Activated CD4-positive, alpha-beta memory T cell treated with anti-CD3 and anti-CD28 coated beads for 36 hours (primary cell): ENCODE results near the gene PCDH15. TPM values are rescaled to one million over a fixed set of nuclear protein-coding genes. Genes with fewer than 3 reads are reported as not detected.

Experiments
- CTCF ChIA-PET: fragments of 350-600 bp; sonication (Branson Sonifier 250); formaldehyde crosslinking; loops from one replicate; lab custom pipeline; 2021; ENCODE audit warnings: antibody characterized with exemption, inconsistent platforms; lab: Charles Lee
- POLR2A ChIA-PET: fragments of 350-600 bp; sonication (Branson Sonifier 250); formaldehyde crosslinking; loops from one replicate; lab custom pipeline; 2021; ENCODE audit warnings: antibody characterized with exemption; lab: Charles Lee
- DNase-seq: peaks from one replicate; pipeline ENCODE4 v3.0.0-alpha.2; 2020
- H3K27ac Mint-ChIP-seq: one replicate; pipeline ENCODE4 v1.8.0; 2021; ENCODE audit warnings: mixed read lengths
- H3K27me3 Mint-ChIP-seq: one replicate; pipeline ENCODE4 v1.8.0; 2021; ENCODE audit warnings: mixed read lengths
- H3K36me3 Mint-ChIP-seq: one replicate; pipeline ENCODE4 v1.8.0; 2021; ENCODE audit warnings: mixed read lengths
- H3K4me1 Mint-ChIP-seq: one replicate; pipeline ENCODE4 v1.8.0; 2021; ENCODE audit warnings: low read depth, mixed read lengths
- H3K4me3 Mint-ChIP-seq: one replicate; pipeline ENCODE4 v1.8.0; 2021; ENCODE audit warnings: mild to moderate bottlenecking, mixed read lengths
- H3K9me3 Mint-ChIP-seq: one replicate; pipeline ENCODE4 v1.8.0; 2021; ENCODE audit warnings: mixed read lengths
- intact Hi-C: fragments of 100-400 bp; cut with micrococcal nuclease; formaldehyde crosslinking; loops from one replicate; pipeline ENCODE4 v1.15.1; 2023
- total RNA-seq, 2 experiments: library from RNA; stranded (reverse); gene quantifications; one replicate each; pipeline ENCODE4 v1.2.3, GENCODE V29; 2021

Gene PCDH15
- total RNA-seq, 2 experiments from 2014 or later = not detected

DNA sequence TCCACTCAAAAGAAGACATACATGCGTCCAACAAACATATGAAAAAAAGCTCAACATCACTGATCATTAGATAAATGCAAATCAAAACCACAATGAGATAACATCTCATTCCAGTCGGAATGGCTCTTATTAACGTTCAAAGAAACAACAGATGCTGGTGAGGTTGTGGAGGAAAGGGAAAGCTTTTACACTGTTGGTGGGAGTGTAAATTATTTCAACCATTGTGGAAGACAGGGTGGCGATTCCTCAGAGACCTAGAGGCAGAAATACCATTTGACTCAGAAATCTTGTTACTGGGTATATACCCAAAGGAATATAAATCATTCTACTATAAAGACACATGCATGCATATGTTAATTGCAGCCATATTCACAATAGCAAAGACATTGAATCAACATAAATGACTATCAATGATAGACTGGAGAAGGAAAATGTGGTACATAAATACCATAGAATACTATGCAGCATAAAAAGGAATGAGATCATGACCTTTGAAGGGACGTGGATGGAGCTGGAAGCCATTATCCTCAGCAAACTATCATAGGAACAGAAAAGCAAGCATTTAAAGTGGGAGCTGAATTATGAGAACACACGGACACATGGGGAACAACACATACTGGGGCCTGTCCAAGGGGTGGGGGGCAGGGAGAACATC lies 28.4 kb downstream of the PCDH15 start:
- no peak for DNase-seq
- H3K4me3 Mint-ChIP-seq = no peak overlapping the region
- intact Hi-C loops = no loop called here
- H3K36me3 Mint-ChIP-seq = no peaks in the 10 kb centered on the region
- H3K4me1 Mint-ChIP-seq = no peaks in the 10 kb centered on the region
- ChIA-PET CTCF (no interaction called here), POLR2A (no interaction called here)
- peaks cover 21% of the 10 kb centered on the region for H3K9me3 Mint-ChIP-seq
- no peaks in the 10 kb centered on the region for H3K27me3 Mint-ChIP-seq
- no peak overlapping the region for H3K27ac Mint-ChIP-seq

DNA sequence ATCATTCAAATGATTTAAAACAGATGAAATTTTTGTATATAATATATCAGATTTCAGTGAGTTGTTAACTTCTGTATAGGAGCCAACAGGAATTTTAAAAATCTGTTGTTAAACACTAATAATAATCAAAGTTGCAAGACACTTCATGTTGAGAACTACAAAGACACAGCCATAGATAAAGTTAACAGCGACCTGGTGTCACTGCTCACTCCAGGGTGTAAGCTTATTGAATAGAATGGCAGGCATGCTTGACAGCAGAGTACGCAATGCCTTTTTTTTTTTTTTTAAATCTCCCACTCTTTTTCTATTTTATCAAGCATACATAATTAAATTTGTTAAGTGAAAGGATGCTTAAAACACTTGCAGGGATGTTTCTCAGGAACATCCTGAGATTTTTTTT lies 32.0 kb downstream of the PCDH15 start:
- Mint-ChIP-seq H3K27me3 (no peaks in the 10 kb centered on the region), H3K9me3 (peaks cover 21% of the 10 kb centered on the region)

DNA sequence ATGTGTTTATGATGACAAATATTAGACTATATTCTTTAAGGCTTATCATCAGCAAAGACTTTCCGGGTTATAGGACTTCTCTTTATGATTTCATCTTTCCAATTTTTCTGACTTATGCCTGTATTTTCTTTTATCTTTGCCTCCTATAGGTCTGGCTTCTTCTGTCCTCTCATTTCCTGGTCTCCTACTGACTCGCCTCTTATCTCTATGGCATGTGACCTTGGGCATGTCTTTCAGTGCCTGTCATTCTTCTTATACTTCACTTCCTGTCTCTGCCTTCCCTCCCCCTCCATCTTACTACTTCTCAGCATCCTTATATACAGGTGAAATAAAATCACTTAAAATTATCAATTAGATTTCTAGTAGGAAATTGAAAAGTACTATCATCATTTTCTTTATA lies 42.2 kb downstream of the PCDH15 start:
- H3K9me3 Mint-ChIP-seq = peaks cover 16% of the 10 kb centered on the region
- intact Hi-C loops = no loop called here
- H3K4me3 Mint-ChIP-seq = no peak overlapping the region
- ChIA-PET CTCF (no interaction called here), POLR2A (no interaction called here)
- no peaks in the 10 kb centered on the region for H3K4me1 Mint-ChIP-seq
- H3K27me3 Mint-ChIP-seq = no peaks in the 10 kb centered on the region
- no peak overlapping the region for H3K27ac Mint-ChIP-seq
- H3K36me3 Mint-ChIP-seq = no peaks in the 10 kb centered on the region
- DNase-seq = no peak

More for the DNA sequence above, 32.0 kb downstream of the PCDH15 start:
- Mint-ChIP-seq H3K27ac (no peak overlapping the region), H3K4me1 (no peaks in the 10 kb centered on the region), H3K36me3 (no peaks in the 10 kb centered on the region), H3K4me3 (no peak overlapping the region)
- CTCF ChIA-PET = no interaction called here
- no peak for DNase-seq
- POLR2A ChIA-PET = no interaction called here
- intact Hi-C loops = no loop called here

DNA sequence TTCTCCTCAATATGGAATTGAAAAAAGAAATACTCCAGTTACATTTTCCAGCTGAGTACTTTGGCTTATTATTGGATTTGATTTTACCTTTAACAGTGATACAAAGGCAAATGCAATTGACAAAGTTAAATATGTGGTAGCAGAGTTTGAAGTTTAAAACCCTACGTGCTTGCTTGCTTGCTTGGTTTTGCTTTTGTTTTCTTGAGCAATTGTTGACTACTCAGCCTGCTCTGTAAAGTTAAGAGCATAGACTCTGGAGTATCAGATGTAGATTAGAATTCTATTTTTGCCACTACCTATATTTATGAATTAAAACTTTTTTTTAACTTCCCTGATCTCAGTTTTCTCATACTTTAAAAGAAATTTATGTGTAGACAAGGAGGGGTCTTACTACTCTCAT lies 51.4 kb downstream of the PCDH15 start:
- H3K4me3 Mint-ChIP-seq = no peak overlapping the region
- DNase-seq = no peak
- no peaks in the 10 kb centered on the region for H3K4me1 Mint-ChIP-seq
- CTCF ChIA-PET = no interaction called here
- POLR2A ChIA-PET = no interaction called here
- no peak overlapping the region for H3K27ac Mint-ChIP-seq
- H3K9me3 Mint-ChIP-seq = peaks cover 10% of the 10 kb centered on the region
- no peaks in the 10 kb centered on the region for H3K27me3 Mint-ChIP-seq
- H3K36me3 Mint-ChIP-seq = no peaks in the 10 kb centered on the region
- intact Hi-C loops = no loop called here

DNA sequence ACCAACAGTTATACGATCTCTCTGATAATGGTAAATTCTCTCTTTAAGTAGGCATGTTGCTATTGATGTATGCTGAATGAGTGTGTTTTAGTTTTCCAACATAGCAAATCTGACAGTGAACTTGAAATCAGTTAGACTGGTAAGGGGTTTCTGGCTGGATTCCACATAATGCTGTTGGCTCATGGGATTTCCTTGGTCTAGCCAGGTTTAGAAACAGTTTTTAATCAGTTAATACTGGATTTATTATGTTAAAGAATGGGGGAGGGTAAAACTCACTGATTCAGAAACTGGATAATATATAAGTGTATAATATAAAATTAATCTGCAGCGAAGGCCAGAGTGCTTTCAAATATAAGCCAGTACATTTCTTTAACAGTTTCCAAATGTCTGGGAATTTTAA lies 55.6 kb downstream of the PCDH15 start:
- POLR2A ChIA-PET = no interaction called here
- CTCF ChIA-PET = no interaction called here
- intact Hi-C loops = no loop called here

DNA sequence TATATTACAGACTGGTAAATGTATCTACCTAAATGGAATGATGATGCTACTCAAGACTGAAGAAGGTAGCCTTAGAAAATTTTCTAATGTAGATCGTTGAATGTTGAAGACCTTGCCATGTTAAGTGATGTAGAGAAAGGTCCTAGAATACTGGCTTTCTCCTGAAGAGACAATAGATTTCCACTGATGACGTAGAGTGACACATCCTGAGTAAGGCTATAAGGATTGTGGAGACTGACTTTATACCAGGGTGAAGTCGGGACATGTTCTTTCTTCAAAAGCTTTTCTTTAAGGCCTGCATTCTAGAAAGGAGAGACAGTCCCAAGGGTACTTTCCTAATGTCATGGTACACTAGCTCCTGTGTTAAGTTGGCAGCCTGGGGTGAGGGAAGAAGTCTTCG lies 58.6 kb downstream of the PCDH15 start:
- Mint-ChIP-seq H3K27ac (no peak overlapping the region), H3K4me3 (no peak overlapping the region), H3K4me1 (no peaks in the 10 kb centered on the region), H3K36me3 (no peaks in the 10 kb centered on the region), H3K27me3 (no peaks in the 10 kb centered on the region), H3K9me3 (peaks cover 30% of the 10 kb centered on the region)
- CTCF ChIA-PET = no interaction called here
- POLR2A ChIA-PET = no interaction called here
- no peak for DNase-seq
- intact Hi-C loops = no loop called here

More for the DNA sequence above, 55.6 kb downstream of the PCDH15 start:
- H3K27ac Mint-ChIP-seq = no peak overlapping the region
- no peaks in the 10 kb centered on the region for H3K36me3 Mint-ChIP-seq
- no peaks in the 10 kb centered on the region for H3K4me1 Mint-ChIP-seq
- peaks cover 14% of the 10 kb centered on the region for H3K9me3 Mint-ChIP-seq
- H3K4me3 Mint-ChIP-seq = no peak overlapping the region
- no peaks in the 10 kb centered on the region for H3K27me3 Mint-ChIP-seq
- DNase-seq = no peak

DNA sequence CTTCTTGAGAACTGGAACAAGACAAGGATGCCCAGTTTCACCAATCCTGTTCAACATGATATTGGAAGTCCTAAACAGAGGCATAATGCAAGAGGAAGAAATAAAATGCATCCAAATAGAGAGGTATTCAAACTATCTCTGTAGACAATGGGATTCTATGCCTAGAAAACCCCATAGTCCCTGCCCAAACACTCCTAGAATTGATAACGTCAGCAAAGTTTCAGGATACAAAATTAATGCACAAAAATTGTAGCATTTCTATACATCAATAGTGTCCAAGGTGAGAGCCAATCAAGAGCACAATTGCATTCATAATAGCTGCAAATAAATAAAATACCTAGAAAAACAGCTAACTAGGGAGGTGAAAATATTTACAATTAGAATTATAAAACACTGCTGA lies 72.5 kb downstream of the PCDH15 start:
- Mint-ChIP-seq H3K4me1 (no peaks in the 10 kb centered on the region), H3K4me3 (no peak overlapping the region), H3K9me3 (peaks cover 33% of the 10 kb centered on the region), H3K36me3 (no peaks in the 10 kb centered on the region), H3K27ac (no peak overlapping the region), H3K27me3 (no peaks in the 10 kb centered on the region)
- intact Hi-C loops = no loop called here
- POLR2A ChIA-PET = no interaction called here
- DNase-seq = no peak
- CTCF ChIA-PET = no interaction called here

DNA sequence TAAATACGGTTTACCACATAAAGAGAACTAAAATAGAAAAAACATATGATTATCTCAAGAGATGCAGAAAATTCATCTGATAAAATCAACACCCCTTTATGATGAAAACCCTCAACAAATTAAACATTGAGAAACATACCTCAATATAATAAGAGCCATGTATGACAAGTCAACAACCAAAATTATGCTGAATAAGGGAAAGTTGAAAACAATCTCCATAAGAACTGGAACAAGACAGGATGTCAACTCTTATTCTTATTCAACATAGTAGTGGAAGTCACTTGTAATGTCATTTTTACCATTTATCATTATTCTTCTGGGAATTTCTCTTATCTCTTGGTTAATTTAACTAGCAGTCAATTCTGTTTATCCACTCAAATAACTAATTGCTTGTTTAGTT lies 79.0 kb downstream of the PCDH15 start:
- Mint-ChIP-seq H3K4me1 (no peaks in the 10 kb centered on the region), H3K9me3 (peaks cover 35% of the 10 kb centered on the region), H3K27ac (no peak overlapping the region), H3K4me3 (no peak overlapping the region), H3K27me3 (no peaks in the 10 kb centered on the region), H3K36me3 (no peaks in the 10 kb centered on the region)
- POLR2A ChIA-PET = no interaction called here
- CTCF ChIA-PET = no interaction called here
- intact Hi-C loops = no loop called here
- DNase-seq = no peak

DNA sequence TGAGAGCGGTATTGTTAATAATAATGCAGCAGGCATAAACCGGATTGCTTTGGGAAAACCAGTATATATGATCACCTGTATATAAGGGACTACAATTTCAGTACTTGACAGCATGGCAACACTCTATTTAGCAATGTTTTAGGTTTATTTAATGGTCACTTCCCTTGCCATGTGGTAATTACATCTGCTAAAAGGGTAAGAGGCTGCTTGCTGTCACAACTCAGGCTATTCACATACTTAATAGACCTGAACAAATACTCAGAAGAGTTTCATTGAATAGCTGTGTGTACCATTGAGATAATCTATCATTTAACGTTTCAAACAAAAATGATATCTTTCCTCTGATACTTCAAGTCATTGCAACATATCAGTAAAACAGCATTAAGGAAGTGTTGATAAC lies 90.1 kb downstream of the PCDH15 start:
- no peak overlapping the region for H3K27ac Mint-ChIP-seq
- CTCF ChIA-PET = no interaction called here
- intact Hi-C loops = no loop called here
- H3K9me3 Mint-ChIP-seq = peaks cover 5% of the 10 kb centered on the region
- H3K36me3 Mint-ChIP-seq = no peaks in the 10 kb centered on the region
- no peak overlapping the region for H3K4me3 Mint-ChIP-seq
- no peaks in the 10 kb centered on the region for H3K4me1 Mint-ChIP-seq
- no peak for DNase-seq
- POLR2A ChIA-PET = no interaction called here
- H3K27me3 Mint-ChIP-seq = no peaks in the 10 kb centered on the region

DNA sequence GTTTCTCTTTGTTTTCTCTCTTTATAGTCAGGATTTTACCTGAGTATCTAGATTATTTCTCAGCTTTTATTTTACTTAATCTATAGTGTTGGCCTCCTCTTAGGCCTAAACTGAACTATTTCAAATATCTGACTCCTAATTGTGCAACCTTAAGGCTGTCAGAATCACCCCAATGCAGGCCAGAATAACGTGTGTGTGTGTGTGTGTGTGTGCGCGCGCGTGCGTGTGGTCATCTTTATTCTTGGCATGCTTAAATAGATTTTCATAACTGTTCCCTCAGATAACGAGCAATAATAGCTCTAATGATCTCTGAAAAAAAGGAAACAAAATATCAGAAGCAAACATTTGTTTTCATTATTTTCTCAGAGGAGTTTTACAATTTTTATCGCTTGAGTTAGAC lies 92.4 kb downstream of the PCDH15 start:
- H3K4me3 Mint-ChIP-seq = no peak overlapping the region
- CTCF ChIA-PET = no interaction called here
- no peaks in the 10 kb centered on the region for H3K4me1 Mint-ChIP-seq
- H3K27ac Mint-ChIP-seq = no peak overlapping the region
- no peaks in the 10 kb centered on the region for H3K27me3 Mint-ChIP-seq
- H3K9me3 Mint-ChIP-seq = no peaks in the 10 kb centered on the region
- DNase-seq = no peak
- H3K36me3 Mint-ChIP-seq = no peaks in the 10 kb centered on the region
- POLR2A ChIA-PET = no interaction called here
- intact Hi-C loops = no loop called here

DNA sequence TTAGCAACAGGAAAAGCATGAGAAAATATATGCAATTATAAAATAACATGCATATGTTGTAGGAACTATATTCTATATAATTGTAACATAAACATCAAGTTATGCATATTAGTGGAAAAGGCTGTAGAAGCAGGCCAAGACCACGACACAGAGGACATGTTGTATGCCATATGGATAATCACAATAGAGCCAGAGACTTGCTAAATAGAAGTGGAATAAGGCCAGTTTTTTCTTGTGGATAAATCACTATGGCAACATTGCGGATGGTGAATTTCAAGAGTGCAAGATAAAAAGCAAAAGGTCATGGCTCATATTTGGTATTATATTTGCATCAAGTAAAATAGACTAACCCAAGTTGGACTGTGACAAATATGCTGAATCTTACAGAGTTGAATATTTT lies 93.0 kb downstream of the PCDH15 start:
- H3K36me3 Mint-ChIP-seq = no peaks in the 10 kb centered on the region
- intact Hi-C loops = no loop called here
- no peak for DNase-seq
- ChIA-PET CTCF (no interaction called here), POLR2A (no interaction called here)
- no peaks in the 10 kb centered on the region for H3K9me3 Mint-ChIP-seq
- no peak overlapping the region for H3K4me3 Mint-ChIP-seq
- H3K4me1 Mint-ChIP-seq = no peaks in the 10 kb centered on the region
- H3K27me3 Mint-ChIP-seq = no peaks in the 10 kb centered on the region
- no peak overlapping the region for H3K27ac Mint-ChIP-seq

DNA sequence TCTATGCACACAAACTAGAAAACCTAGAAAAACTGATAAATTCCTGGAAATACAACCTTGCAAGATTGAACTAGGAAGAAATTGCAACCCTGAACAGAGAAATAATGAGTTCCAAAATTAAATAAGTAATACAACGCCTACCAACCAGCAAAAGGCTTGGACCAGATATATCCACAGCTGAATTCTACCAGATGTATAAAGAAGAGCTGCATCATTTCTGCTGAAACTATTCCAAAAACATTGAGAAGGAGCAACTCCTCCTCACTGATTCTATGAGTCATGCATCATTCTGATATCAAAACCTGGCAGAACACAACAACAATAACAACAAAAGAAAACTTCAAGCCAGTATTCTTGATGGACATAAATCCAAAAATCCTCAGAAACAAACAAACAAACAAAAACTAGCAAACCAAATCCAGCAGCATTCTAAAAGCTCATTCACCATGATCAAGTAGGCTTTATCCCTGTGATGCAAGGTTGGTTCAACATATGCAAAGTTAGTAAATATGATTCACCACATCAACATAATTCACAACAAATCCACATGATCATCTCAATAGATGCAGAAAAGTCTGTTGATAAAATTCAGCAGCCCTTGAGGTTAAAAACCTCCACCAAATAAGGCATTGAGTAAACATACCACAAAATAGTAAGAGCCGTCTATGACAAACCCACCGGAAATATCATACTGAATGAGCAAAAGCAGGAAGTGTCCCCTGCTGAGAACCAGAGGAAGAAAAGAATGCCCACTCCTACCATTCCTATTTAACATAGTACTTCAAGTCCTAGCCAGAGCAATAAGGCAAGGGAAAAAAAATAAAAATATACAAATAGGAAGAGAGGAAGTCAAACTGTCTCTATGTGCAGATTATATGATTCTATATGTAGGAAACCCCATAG lies 98.2 kb downstream of the PCDH15 start:
- POLR2A ChIA-PET = no interaction called here
- intact Hi-C loops = no loop called here

DNA sequence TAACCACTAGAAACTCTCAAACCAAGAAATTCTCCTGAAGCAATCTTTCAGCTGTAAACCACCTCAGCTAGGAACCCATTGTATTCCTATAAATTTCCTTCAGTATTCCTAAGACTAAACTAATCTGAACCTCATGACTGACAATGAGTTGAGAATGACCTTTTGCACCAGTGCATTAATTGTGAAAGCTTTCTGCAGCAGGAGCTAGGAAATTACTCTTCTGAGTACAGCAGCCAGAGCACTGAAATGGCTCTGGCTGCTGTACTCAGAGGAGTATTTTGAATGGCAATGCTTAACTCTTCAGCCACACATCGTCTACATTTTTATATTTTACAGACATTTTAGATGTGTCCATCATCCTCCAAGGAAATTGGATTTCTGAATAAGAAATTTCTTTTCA lies 109.7 kb downstream of the PCDH15 start:
- no peaks in the 10 kb centered on the region for H3K4me1 Mint-ChIP-seq
- no peak overlapping the region for H3K4me3 Mint-ChIP-seq
- POLR2A ChIA-PET = no interaction called here
- CTCF ChIA-PET = no interaction called here
- H3K36me3 Mint-ChIP-seq = no peaks in the 10 kb centered on the region
- intact Hi-C loops = no loop called here
- H3K27me3 Mint-ChIP-seq = no peaks in the 10 kb centered on the region
- DNase-seq = no peak
- H3K9me3 Mint-ChIP-seq = peaks cover 18% of the 10 kb centered on the region
- H3K27ac Mint-ChIP-seq = no peak overlapping the region

More for the DNA sequence above, 98.2 kb downstream of the PCDH15 start:
- Mint-ChIP-seq H3K27me3 (no peaks in the 10 kb centered on the region), H3K9me3 (peaks cover 17% of the 10 kb centered on the region), H3K4me1 (no peaks in the 10 kb centered on the region), H3K27ac (no peak overlapping the region), H3K36me3 (no peaks in the 10 kb centered on the region), H3K4me3 (no peak overlapping the region)
- CTCF ChIA-PET = no interaction called here
- no peak for DNase-seq
